GM21381 (cell line): Measurements from ENCODE around the gene TBC1D22B.
"Not testable (repeated sequence)": the region's sequence is repeated elsewhere in the genome, so short reads cannot be mapped to it uniquely, and the experiment has no call there.

Source experiments
- ATAC-seq: cut with Tn5 transposase; IDR thresholded peaks from one replicate; pipeline ENCODE4 v1.9.1; 2021; ENCODE audit warnings: mild to moderate bottlenecking, moderate library complexity; ENCODE audit not compliant: unreplicated experiment

Gene TBC1D22B

GRCh38 chr6:37319156-37319555 is 61.6 kb downstream of the TBC1D22B start:
- ATAC-seq, result no peak

GRCh38 chr6:37319856-37320480 is 62.4 kb downstream of the TBC1D22B start:
- ATAC-seq, result no peak

GRCh38 chr6:37320646-37321045 is 63.1 kb downstream of the TBC1D22B start:
- ATAC-seq, result no peak

GRCh38 chr6:37321101-37321500 is 63.5 kb downstream of the TBC1D22B start:
- no peak for ATAC-seq

- ATAC-seq, result no peak
These were observed 64.2 kb downstream of the TBC1D22B start for GRCh38 chr6:37321516-37322415.

GRCh38 chr6:37323580-37323979 is 66.0 kb downstream of the TBC1D22B start:
- no peak for ATAC-seq

GRCh38 chr6:37324131-37325033 is 66.8 kb downstream of the TBC1D22B start:
- ATAC-seq, result no peak

GRCh38 chr6:37330345-37330744 is 72.8 kb downstream of the TBC1D22B start:
- ATAC-seq, result not testable (repeated sequence)

GRCh38 chr6:37331047-37331446 is 73.5 kb downstream of the TBC1D22B start:
- ATAC-seq, result no peak

GRCh38 chr6:37332894-37333293 is 75.3 kb downstream of the TBC1D22B start:
- no peak for ATAC-seq

GRCh38 chr6:37334047-37334446 is 76.5 kb downstream of the TBC1D22B start:
- no peak for ATAC-seq

GRCh38 chr6:37338317-37338716 is 80.7 kb downstream of the TBC1D22B start:
- ATAC-seq, result not testable (repeated sequence)

- ATAC-seq, result no peak
These were observed 81.2 kb downstream of the TBC1D22B start for GRCh38 chr6:37338745-37339255.

GRCh38 chr6:37339741-37340638 is 82.4 kb downstream of the TBC1D22B start:
- ATAC-seq, result no peak

GRCh38 chr6:37340639-37340943 is 83.0 kb downstream of the TBC1D22B start:
- ATAC-seq, result no peak

GRCh38 chr6:37343248-37343647 is 85.7 kb downstream of the TBC1D22B start:
- ATAC-seq, result no peak

- no peak for ATAC-seq
These were observed 86.7 kb downstream of the TBC1D22B start for GRCh38 chr6:37344308-37344707.

GRCh38 chr6:37345804-37346203 is 88.2 kb downstream of the TBC1D22B start:
- not testable (repeated sequence) for ATAC-seq

- ATAC-seq, result no peak
These were observed 89.6 kb downstream of the TBC1D22B start for GRCh38 chr6:37347177-37347576.

GRCh38 chr6:37347670-37348111 is 90.1 kb downstream of the TBC1D22B start:
- ATAC-seq, result no peak
